ENCODE measurements around the gene ANKMY2.
"Not testable (repeated sequence)": the region's sequence is repeated elsewhere in the genome, so short reads cannot be mapped to it uniquely, and the experiment has no call there.

Gene ANKMY2

GRCh38 chr7:16609842-16610450 lies 35.6 kb downstream of the ANKMY2 start:
- H3K4me3 ChIP-seq (replicated peaks; ENCODE audit: low read depth, low read length): no peak overlapping the region
- DNase-seq (ENCODE audit: low read depth): no peak
- TF ChIP-seq CTCF (IDR thresholded peaks at IDR 0.05; ENCODE audit: low read length, missing control alignments): no peak

- no peak for TF ChIP-seq CTCF (IDR thresholded peaks at IDR 0.05; ENCODE audit: low read length, missing control alignments)
- no peak for DNase-seq (ENCODE audit: low read depth)
Measured at GRCh38 chr7:16606704-16607103, 38.9 kb downstream of the ANKMY2 start.

GRCh38 chr7:16604054-16604453 lies 41.5 kb downstream of the ANKMY2 start:
- DNase-seq (ENCODE audit: low read depth): peak; percentile 33
- H3K4me3 ChIP-seq (replicated peaks; ENCODE audit: low read depth, low read length): no peak overlapping the region
- peak; percentile 30 for TF ChIP-seq CTCF (IDR thresholded peaks at IDR 0.05; ENCODE audit: low read length, missing control alignments)

More at GRCh38 chr7:16606704-16607103, 38.9 kb downstream of the ANKMY2 start:
- H3K4me3 ChIP-seq (replicated peaks; ENCODE audit: low read depth, low read length): no peak overlapping the region

GRCh38 chr7:16603633-16604032 lies 41.9 kb downstream of the ANKMY2 start:
- no peak overlapping the region for H3K4me3 ChIP-seq (replicated peaks; ENCODE audit: low read depth, low read length)
- TF ChIP-seq CTCF (IDR thresholded peaks at IDR 0.05; ENCODE audit: low read length, missing control alignments): no peak
- DNase-seq (ENCODE audit: low read depth): no peak

GRCh38 chr7:16599860-16600259 lies 45.7 kb downstream of the ANKMY2 start:
- no peak for DNase-seq (ENCODE audit: low read depth)
- H3K4me3 ChIP-seq (replicated peaks; ENCODE audit: low read depth, low read length): no peak overlapping the region
- TF ChIP-seq CTCF (IDR thresholded peaks at IDR 0.05; ENCODE audit: low read length, missing control alignments): no peak

GRCh38 chr7:16598015-16598414 lies 47.5 kb downstream of the ANKMY2 start:
- no peak overlapping the region for H3K4me3 ChIP-seq (replicated peaks; ENCODE audit: low read depth, low read length)
- no peak for TF ChIP-seq CTCF (IDR thresholded peaks at IDR 0.05; ENCODE audit: low read length, missing control alignments)
- no peak for DNase-seq (ENCODE audit: low read depth)

- DNase-seq (ENCODE audit: low read depth); H3K4me3 ChIP-seq (replicated peaks; ENCODE audit: low read depth, low read length): not testable (repeated sequence)
Measured at GRCh38 chr7:16595596-16595995, 50.0 kb downstream of the ANKMY2 start.
